Measurements from ENCODE around the gene VCL.
"Not testable (repeated sequence)": the region's sequence is repeated elsewhere in the genome, so short reads cannot be mapped to it uniquely, and the experiment has no call there.

Gene VCL

GRCh38 chr10:73973427-73973826 is 24.5 kb upstream of the VCL start:
- DNase-seq = no peak

GRCh38 chr10:73974309-73974946 is 23.5 kb upstream of the VCL start:
- DNase-seq = no peak

DNA sequence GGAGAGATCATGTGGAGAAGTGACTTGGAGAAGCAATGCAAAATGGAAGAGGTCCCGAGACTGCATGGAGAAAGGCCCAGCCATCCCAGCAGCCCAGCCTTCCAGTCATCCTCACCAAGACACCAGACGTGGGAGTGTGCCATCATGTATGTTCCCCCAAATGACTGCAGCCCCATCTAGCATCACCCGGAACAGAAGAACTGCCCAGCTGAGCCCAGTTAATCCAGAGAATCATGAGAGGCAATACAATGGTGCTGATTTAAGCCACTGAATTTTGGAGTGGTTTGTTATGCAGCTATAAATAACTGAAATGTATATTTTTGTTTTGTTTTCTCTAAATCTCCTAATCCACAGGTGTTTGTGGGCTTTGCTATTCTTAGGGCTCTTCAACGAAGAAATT is 22.5 kb upstream of the VCL start:
- no peak for DNase-seq

DNA sequence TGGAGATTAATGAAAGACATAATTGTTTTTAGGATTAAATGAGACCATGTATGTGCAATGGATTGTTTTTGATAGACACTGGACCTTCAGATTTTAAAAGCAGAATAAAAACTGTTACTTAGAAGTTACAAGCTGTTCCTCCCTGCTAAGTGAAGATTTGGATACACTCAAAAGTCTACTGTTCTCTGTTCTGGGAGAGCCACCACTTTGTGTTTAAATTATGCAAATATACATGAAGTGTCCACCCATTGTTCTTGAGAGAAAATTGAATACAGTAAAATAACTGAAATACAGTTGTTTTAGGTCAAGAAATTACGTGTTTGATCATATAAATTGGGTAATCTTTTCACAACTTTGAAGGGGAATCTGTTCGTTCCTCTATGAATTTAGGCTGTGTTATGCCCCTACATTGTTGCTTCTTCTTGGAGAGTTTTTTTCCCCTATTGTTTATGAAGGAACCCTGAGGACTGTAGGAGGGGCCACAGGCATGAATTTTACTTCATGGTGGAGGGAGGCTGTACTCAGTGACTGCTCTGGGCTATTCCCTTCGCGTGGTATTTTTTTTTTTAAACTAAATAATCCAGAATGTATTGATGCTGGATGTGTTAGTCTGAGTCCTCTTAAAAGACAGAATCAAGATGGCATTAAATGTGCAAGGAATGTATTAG is 18.6 kb upstream of the VCL start:
- DNase-seq = no peak

- no peak for DNase-seq
Measured at GRCh38 chr10:73979809-73980433, 18.0 kb upstream of the VCL start.

GRCh38 chr10:73981812-73982211 is 16.1 kb upstream of the VCL start:
- DNase-seq = no peak

DNA sequence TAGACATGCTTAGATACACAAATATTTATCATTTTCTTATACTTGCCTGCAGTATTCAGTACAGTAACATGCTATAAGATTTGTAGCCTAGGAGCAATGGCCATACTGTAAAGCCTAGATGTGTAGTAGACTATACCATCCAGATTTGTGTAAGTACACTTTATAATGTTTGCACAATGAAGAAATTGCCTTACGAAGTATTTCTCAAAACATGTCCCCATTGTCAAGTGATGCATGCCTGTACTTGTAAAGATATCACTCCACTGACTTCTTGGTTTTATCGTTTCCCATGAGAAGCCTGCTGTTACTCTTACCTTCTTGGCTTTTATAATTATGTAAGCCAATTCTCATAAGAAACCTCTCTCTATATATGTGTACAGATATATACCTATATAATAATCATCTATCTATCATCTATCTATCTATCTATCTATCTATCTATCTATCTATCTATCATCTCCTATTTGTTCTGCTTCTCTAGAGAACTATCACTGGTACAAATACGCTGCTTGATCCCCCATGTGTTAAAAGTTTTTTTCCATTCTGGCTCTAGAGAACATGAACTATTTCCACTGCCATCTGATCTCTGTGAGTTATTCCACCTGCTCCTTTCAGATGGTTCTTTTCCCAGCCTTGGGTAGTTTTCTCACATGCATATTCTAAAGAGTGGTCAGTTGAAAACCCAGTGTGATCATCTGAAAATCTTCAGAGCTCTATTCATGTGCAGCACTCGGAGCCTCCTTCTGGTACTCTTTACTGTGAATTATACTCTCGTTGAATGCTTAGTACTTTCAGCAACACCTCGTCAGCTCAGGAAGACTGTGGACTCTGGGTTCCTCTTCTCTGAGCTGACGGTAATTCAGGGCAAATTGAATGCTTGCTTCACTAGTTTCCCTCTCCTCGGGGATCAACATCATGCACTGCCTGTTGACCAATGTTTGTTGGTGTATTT is 14.5 kb upstream of the VCL start:
- no peak for DNase-seq

DNA sequence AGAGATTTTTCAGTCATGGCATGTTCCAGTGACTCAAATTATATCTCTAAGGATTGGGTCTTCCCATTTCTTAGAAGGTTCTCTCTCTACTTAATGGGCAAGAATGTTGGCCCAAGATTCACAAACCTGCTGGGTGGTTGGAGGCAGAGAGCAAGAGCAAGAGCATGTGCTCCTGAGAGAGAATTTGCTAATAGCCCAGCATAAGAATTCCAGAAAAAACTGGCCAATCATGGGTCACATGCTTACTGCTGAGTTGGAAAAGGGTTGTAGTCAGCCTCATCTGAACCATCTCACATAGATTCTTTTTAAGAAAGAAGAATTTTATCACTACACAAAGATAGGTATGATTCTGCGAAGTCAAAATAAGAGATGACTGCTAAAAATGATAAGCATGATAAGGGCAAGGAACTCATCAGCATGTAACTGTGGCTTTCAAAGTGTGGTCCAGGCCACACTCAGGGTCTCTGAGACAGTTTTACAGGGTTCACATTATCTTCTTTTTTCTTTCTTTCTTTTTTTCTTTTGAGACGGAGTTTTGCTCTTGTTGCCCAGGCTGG is 8.2 kb upstream of the VCL start:
- no peak for DNase-seq

DNA sequence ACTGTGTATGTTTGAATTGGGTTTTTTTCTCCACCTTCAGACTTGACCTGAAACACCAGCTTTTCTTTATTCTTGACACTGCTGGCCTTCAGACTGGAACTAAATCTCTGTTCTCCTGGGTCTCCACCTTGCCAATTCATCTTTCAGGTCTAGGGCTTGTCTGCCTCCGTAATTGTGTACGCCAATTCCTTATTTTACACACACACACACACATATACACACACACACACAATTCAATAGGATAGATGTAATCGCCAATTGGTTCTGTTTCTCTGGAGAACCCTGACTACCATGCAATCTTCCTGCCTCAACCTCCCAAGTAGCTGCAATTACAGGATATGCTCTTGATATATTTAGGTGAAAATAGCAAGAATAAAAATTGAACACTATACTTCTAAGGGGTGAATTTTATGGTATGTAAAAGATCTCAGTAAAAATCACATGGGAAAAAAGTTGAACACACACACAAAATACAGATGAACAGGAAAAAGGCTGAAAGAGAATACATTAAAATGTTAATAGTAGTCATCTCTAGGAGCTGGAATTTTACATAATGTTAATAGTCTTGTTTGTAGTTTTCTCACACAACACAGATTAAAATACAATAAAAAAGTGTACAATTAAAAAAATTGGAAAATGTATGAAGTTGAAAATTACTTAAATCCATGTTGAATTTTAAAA is 6.6 kb upstream of the VCL start:
- DNase-seq = no peak

DNA sequence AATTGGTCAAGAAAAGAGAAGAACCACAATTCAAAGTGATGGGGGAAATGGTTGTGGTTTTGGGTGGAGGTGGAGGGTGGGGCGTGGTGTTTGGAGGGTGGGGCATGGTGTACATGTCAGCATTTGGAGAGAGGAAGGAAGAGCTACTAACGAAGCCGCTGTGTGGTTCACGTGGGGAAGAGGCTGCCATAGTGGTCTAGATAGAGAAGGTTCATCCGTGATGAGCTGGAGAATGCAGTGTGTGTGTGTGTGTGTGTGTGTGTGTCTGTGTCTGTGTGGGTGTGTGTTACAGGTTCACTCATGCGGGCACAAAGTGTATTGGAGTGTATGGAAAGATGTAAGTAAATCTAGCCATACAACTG is 6.1 kb upstream of the VCL start:
- DNase-seq = peak; percentile 63

GRCh38 chr10:73992899-73993788 is 4.8 kb upstream of the VCL start:
- peak; percentile 29 for DNase-seq

GRCh38 chr10:73995035-73995358 is 2.9 kb upstream of the VCL start:
- no peak for DNase-seq

GRCh38 chr10:73997461-73997786 is 492 bp upstream of the VCL start:
- no peak for DNase-seq

DNA sequence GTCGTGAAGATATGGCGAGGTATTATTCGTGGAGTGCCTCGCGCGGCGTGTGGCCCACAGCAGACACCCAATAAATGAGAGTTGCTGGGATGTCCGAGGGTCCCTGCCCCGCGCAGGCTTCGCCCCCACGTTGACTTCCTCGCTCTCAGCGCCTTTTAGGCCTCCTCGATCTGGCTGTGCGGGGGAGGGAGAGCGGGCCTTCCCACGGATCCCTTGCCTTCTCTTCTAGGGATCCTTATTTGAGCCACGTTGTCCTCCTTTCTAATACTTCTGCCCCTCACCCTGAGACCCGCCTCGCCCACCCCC is 660 bp downstream of the VCL start:
- peak; percentile 6 for DNase-seq

DNA sequence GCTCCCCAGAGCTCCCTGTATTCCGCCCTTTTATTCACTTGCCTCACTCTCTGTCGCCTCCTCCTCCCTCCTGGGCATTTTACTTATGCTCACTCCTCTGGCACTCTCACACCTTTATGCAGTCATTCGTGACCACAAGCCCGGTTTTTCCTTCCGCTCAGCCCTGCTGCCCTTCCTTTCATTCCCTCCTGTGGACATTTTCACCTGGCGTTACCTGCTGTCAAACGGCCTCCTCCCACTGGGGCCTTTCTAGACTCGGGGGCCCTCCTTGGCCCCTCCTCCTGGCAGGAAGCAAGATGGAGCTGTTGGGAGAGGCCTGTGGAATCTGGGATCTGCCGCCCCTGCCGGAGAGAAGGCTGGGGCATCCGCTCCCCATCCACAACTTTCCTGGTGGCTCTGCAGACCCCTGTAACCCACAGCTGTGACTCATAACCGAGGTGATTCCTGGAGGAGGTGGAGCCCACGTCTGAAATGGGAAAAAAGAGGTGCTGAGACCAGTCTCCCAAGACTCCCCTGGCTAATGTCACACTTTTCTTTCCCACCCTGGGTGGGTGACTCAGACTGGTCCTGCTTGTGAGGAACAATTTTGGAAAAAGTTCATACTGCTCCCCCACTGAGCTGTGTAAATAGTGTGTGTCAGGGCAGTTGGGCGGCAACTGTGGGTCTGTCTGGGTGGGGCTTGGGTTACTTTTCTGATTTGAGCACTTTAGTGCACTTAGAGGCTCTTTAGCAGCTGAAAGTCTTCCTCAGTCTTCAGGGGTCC is 1.2 kb downstream of the VCL start:
- DNase-seq = peak; percentile 8

- DNase-seq = no peak
Measured at GRCh38 chr10:73999703-74000102, 1.8 kb downstream of the VCL start.

DNA sequence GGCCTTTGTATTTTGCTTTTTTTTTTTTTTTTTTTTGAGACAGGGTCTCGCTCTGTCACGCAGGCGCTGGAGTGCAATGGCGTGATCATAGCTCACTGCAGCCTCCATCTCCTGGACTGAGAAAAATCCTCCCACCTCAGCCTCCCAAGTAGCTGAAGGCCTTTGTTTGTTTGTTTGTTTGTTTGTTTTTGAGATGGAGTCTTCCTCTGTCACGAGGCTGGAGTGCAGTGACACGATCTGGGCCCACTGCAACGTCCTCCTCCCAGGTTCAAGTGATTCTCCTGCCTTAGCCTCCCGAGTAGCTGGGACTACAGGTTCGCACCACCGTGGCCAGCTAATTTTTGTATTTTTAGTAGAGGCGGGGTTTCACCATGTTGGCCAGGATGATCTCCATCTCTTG is 2.3 kb downstream of the VCL start:
- not testable (repeated sequence) for DNase-seq

DNA sequence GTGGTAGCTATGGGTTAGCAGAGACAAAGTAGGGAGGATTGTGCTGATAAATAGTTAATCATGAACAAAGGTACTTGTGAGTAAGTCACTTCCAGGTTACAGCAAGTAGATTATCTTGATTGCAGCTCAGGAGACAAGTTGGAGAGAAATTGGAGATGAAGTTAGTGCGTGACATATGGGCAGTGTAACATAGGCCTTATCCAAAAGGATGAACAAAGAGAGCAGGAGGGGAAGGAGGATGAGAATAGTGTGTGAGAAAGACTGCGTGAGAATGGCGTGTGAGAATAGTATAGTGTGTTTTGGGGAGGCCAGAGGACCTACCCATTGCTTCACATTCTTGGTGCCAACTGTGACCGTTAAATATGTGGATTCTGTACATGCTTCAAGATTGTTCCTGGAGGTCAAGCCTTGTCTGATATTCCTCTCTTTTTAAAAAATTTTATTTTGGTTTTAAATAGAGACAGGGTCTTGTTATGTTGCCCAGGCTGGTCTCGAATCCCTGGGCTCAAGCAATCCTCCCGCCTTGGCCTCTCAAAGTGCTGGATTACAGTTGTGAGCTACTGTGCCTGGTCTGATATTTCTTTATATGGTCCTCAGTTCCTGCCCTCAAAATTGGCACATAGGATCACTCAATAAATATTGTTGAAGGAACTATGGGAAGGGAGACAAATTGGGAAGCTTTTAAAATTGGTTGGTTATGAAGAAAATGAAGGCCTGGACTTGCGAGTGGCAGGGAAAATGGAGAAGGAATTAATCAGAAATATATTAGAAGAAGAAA is 3.2 kb downstream of the VCL start:
- no peak for DNase-seq

GRCh38 chr10:74006269-74006668 is 8.4 kb downstream of the VCL start:
- DNase-seq = no peak

GRCh38 chr10:74008212-74008731 is 10.4 kb downstream of the VCL start:
- DNase-seq = no peak

All from stimulated activated CD4-positive, alpha-beta T cell treated with anti-CD3 and anti-CD28 coated beads, Interleukin-4, amount 100 ng/mL, for 24 hours (primary cell).